Mammary epithelial cell (primary cell): ENCODE data around the gene POLR2L.

Experiments
- EZH2 ChIP-seq: IDR thresholded peaks from 2 replicates; pipeline ENCODE4 v1.6.1; 2012; ENCODE audit warnings: low read length, inconsistent platforms, borderline replicate concordance
- TF ChIP-seq, protein P1 (sequence below), 2 donors: IDR thresholded peaks in 1 of 2; conservative IDR thresholded peaks in 1 of 2; 2 replicates each; pipeline ENCODE4 v1.5.1; 2011 to 2012; ENCODE audit warnings: inconsistent platforms in 2 of 2, low read length in 2 of 2, mild to moderate bottlenecking in 2 of 2, control low read depth in 1 of 2, low read depth in 1 of 2; ENCODE audit not compliant: insufficient read depth in 1 of 2; ENCODE audit errors: extremely low read depth in 1 of 2

- TF ChIP-seq, protein P1, sequence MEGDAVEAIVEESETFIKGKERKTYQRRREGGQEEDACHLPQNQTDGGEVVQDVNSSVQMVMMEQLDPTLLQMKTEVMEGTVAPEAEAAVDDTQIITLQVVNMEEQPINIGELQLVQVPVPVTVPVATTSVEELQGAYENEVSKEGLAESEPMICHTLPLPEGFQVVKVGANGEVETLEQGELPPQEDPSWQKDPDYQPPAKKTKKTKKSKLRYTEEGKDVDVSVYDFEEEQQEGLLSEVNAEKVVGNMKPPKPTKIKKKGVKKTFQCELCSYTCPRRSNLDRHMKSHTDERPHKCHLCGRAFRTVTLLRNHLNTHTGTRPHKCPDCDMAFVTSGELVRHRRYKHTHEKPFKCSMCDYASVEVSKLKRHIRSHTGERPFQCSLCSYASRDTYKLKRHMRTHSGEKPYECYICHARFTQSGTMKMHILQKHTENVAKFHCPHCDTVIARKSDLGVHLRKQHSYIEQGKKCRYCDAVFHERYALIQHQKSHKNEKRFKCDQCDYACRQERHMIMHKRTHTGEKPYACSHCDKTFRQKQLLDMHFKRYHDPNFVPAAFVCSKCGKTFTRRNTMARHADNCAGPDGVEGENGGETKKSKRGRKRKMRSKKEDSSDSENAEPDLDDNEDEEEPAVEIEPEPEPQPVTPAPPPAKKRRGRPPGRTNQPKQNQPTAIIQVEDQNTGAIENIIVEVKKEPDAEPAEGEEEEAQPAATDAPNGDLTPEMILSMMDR (conservative IDR thresholded peaks at IDR 0.05 in 1 of 2, IDR thresholded peaks at IDR 0.05 in 1 of 2; ENCODE audit: extremely low read depth in 1 of 2, insufficient read depth in 1 of 2, low read depth in 1 of 2, low read length in 2 of 2) = no peak
- TF ChIP-seq EZH2 = no peak
Observed at GRCh38 chr11:793556-793955, 48.8 kb downstream of the POLR2L start.
